IMR-90 (cell line): ENCODE measurements around the gene COL17A1. TPM values are rescaled to one million over a fixed set of nuclear protein-coding genes. Genes with fewer than 3 reads are reported as not detected.

ENCODE experiments used
- ATAC-seq: fragments of 200-7000 bp; cut with Tn5 transposase; 2 replicates; pipeline ENCODE4 v1.9.1; 2020; ENCODE audit warnings: low read depth, mild to moderate bottlenecking, moderate library complexity
- BruUV-seq: library from RNA; stranded (reverse); fragments of 400-500 nt; replicated peaks from 2 replicates; lab custom pipeline; 2021; lab: Mats Ljungman, UMichigan
- CTCF ChIA-PET: fragments of 300-600 bp; formaldehyde crosslinking; extraction: SDS; loops from one replicate; lab custom pipeline; 2021; ENCODE audit warnings: antibody characterized with exemption; lab: Yijun Ruan, JAX
- POLR2A ChIA-PET: fragments of 300-600 bp; sonication (Branson Sonifier 250); formaldehyde crosslinking; loops from one replicate; lab custom pipeline; 2022; ENCODE audit warnings: antibody characterized with exemption; ENCODE audit not compliant: unreplicated experiment; lab: Charles Lee
- DNase-seq: peaks from one replicate; pipeline ENCODE4 v3.0.0; 2013
- H2AFZ ChIP-seq: replicated peaks from 2 replicates; pipeline ENCODE3; 2013; ENCODE audit warnings: low read length, mild to moderate bottlenecking; ENCODE audit not compliant: poor library complexity
- H2AK5ac ChIP-seq: 2 replicates; pipeline ENCODE4 v1.6.1; 2013; ENCODE audit warnings: low read depth, low read length, inconsistent platforms
- H2AK9ac ChIP-seq: replicated peaks from 2 replicates; pipeline ENCODE3; 2013; ENCODE audit warnings: mild to moderate bottlenecking, low read depth, low read length, moderate library complexity; ENCODE audit not compliant: poor library complexity
- H2BK120ac ChIP-seq: 2 replicates; pipeline ENCODE4 v1.6.1; 2013; ENCODE audit warnings: low read depth, low read length, inconsistent platforms
- H2BK15ac ChIP-seq: 3 replicates; pipeline ENCODE4 v1.6.1; 2013; ENCODE audit warnings: low read depth, low read length, inconsistent platforms
- H2BK20ac ChIP-seq: 2 replicates; pipeline ENCODE4 v1.6.1; 2013; ENCODE audit warnings: low read depth, mild to moderate bottlenecking, inconsistent platforms, low read length, moderate library complexity
- H2BK5ac ChIP-seq: 2 replicates; pipeline ENCODE4 v1.6.1; 2013; ENCODE audit warnings: mild to moderate bottlenecking, low read depth, low read length, inconsistent platforms; ENCODE audit not compliant: poor library complexity, severe bottlenecking
- H3K14ac ChIP-seq: replicated peaks from 2 replicates; pipeline ENCODE4 v1.6.1; 2013; ENCODE audit warnings: low read depth, low read length, inconsistent platforms
- H3K18ac ChIP-seq: 2 replicates; pipeline ENCODE4 v1.6.1; 2013; ENCODE audit warnings: low read depth, low read length, control low read depth
- H3K23ac ChIP-seq: 2 replicates; pipeline ENCODE4 v1.6.1; 2013; ENCODE audit warnings: low read depth, low read length, inconsistent platforms
- H3K27ac ChIP-seq: 2 replicates; pipeline ENCODE4 v1.5.1; 2013; ENCODE audit warnings: mild to moderate bottlenecking, control low read depth, low read length; ENCODE audit not compliant: insufficient read depth
- H3K27me3 ChIP-seq: 2 replicates; pipeline ENCODE4 v1.6.1; 2013; ENCODE audit warnings: low read length; ENCODE audit not compliant: control insufficient read depth, insufficient read depth
- H3K36me3 ChIP-seq: 2 replicates; pipeline ENCODE4 v1.6.1; 2013; ENCODE audit warnings: low read length, mixed read lengths; ENCODE audit not compliant: control insufficient read depth, insufficient read depth
- H3K4ac ChIP-seq: 2 replicates; pipeline ENCODE4 v1.6.1; 2013; ENCODE audit warnings: low read depth, low read length, inconsistent platforms
- H3K4me1 ChIP-seq: 2 replicates; pipeline ENCODE4 v1.6.1; 2013; ENCODE audit warnings: low read length, mixed read lengths; ENCODE audit not compliant: control insufficient read depth, insufficient read depth
- H3K4me2 ChIP-seq: 2 replicates; pipeline ENCODE4 v1.6.1; 2013; ENCODE audit warnings: low read depth, mild to moderate bottlenecking, control low read depth, low read length, moderate library complexity
- H3K4me3 ChIP-seq: 2 replicates; pipeline ENCODE4 v1.5.1; 2013; ENCODE audit warnings: low read depth, mild to moderate bottlenecking, control low read depth, low read length, moderate library complexity; ENCODE audit not compliant: insufficient read depth
- H3K56ac ChIP-seq: 2 replicates; pipeline ENCODE4 v1.6.1; 2013; ENCODE audit warnings: low read length, inconsistent platforms; ENCODE audit not compliant: insufficient read depth; ENCODE audit errors: extremely low read depth
- H3K79me1 ChIP-seq, 2 experiments: 2 replicates each; pipeline ENCODE4 v1.6.1; 2013; ENCODE audit warnings: low read length in 2 of 2, inconsistent platforms in 1 of 2, low read depth in 1 of 2
- H3K9ac ChIP-seq: 2 replicates; pipeline ENCODE4 v1.6.1; 2013; ENCODE audit warnings: low read depth, low read length, control low read depth
- H3K9me1 ChIP-seq: 2 replicates; pipeline ENCODE4 v1.6.1; 2013; ENCODE audit warnings: low read length, inconsistent platforms; ENCODE audit not compliant: insufficient read depth
- H3K9me3 ChIP-seq: 2 replicates; pipeline ENCODE4 v1.6.1; 2013; ENCODE audit warnings: low read length; ENCODE audit not compliant: control insufficient read depth, insufficient read depth
- H4K20me1 ChIP-seq: 2 replicates; pipeline ENCODE4 v1.6.1; 2013; ENCODE audit warnings: low read length, inconsistent platforms; ENCODE audit not compliant: insufficient read depth
- H4K5ac ChIP-seq: 2 replicates; pipeline ENCODE4 v1.6.1; 2013; ENCODE audit warnings: mild to moderate bottlenecking, low read depth, low read length, control low read depth
- H4K8ac ChIP-seq, 2 experiments: 2 replicates each; pipeline ENCODE4 v1.6.1; 2013; ENCODE audit warnings: low read depth in 2 of 2, low read length in 2 of 2, control low read depth in 1 of 2, inconsistent platforms in 1 of 2
- H4K91ac ChIP-seq: 2 replicates; pipeline ENCODE4 v1.6.1; 2013; ENCODE audit warnings: low read depth, low read length, inconsistent platforms; ENCODE audit not compliant: insufficient read depth
- BHLHE40 ChIP-seq: fragments of 150-350 bp; IDR thresholded peaks from 2 replicates; pipeline ENCODE4 v1.6.1; 2016; ENCODE audit warnings: mild to moderate bottlenecking, low read depth, low read length
- CEBPB ChIP-seq: IDR thresholded peaks from 2 replicates; pipeline ENCODE4 v1.6.1; 2012; ENCODE audit warnings: low read depth, low read length, improper control_type of control experiment
- CHD1 ChIP-seq: IDR thresholded peaks from 2 replicates; pipeline ENCODE4 v1.6.1; 2012; ENCODE audit warnings: low read depth, low read length, improper control_type of control experiment
- CTCF ChIP-seq: conservative IDR thresholded peaks from 2 replicates; pipeline ENCODE4 v1.5.1; 2012; ENCODE audit warnings: mild to moderate bottlenecking, low read depth, low read length, improper control_type of control experiment
- FOS ChIP-seq: fragments of 150-350 bp; IDR thresholded peaks from 2 replicates; pipeline ENCODE4 v1.6.1; 2016; ENCODE audit warnings: low read depth, low read length
- MAFK ChIP-seq: IDR thresholded peaks from 2 replicates; pipeline ENCODE4 v1.6.1; 2012; ENCODE audit warnings: low read depth, low read length, improper control_type of control experiment
- MAZ ChIP-seq: IDR thresholded peaks from 2 replicates; pipeline ENCODE4 v1.6.1; 2012; ENCODE audit warnings: low read depth, mild to moderate bottlenecking, low read length, improper control_type of control experiment, moderate library complexity, borderline replicate concordance
- MXI1 ChIP-seq: IDR thresholded peaks from 2 replicates; pipeline ENCODE4 v1.6.1; 2012; ENCODE audit warnings: low read depth, mild to moderate bottlenecking, low read length, moderate library complexity, borderline replicate concordance
- NFE2L2 ChIP-seq: fragments of 150-350 bp; IDR thresholded peaks from 2 replicates; pipeline ENCODE4 v1.6.1; 2016; ENCODE audit warnings: low read depth, mild to moderate bottlenecking, low read length
- POLR2A ChIP-seq: IDR thresholded peaks from 2 replicates; pipeline ENCODE4 v1.6.1; 2012; ENCODE audit warnings: mild to moderate bottlenecking, low read depth, low read length
- RAD21 ChIP-seq: IDR thresholded peaks from 2 replicates; pipeline ENCODE4 v1.6.1; 2012; ENCODE audit warnings: low read length, improper control_type of control experiment
- RCOR1 ChIP-seq: IDR thresholded peaks from 2 replicates; pipeline ENCODE4 v1.6.1; 2012; ENCODE audit warnings: mild to moderate bottlenecking, low read length, improper control_type of control experiment; ENCODE audit not compliant: insufficient replicate concordance
- RFX5 ChIP-seq: IDR thresholded peaks from 2 replicates; pipeline ENCODE4 v1.8.0; 2012; ENCODE audit warnings: low read depth, mild to moderate bottlenecking, low read length, moderate library complexity
- SMC3 ChIP-seq: fragments of 150-350 bp; IDR thresholded peaks from 2 replicates; pipeline ENCODE4 v1.6.1; 2016; ENCODE audit warnings: low read depth, mild to moderate bottlenecking, antibody characterized with exemption, low read length, moderate library complexity
- WGBS, 2 experiments: methylation state at CpG; one replicate each; pipeline versions ENCODE4 v1.1.5 to v1.1.7; 2013; ENCODE audit warnings: missing lambda C conversion rate in 2 of 2; ENCODE audit not compliant: insufficient read length in 1 of 2; ENCODE audit errors: extremely low coverage in 2 of 2; 5-methylcytosine and 5-hydroxymethylcytosine counted together
- dilution Hi-C: fragments of 300-500 bp; cut with HindIII; formaldehyde crosslinking; loops from one replicate; pipeline ENCODE4 v1.14.3; 2018; ENCODE audit warnings: low sequenced_read_pairs; ENCODE audit not compliant: unreplicated experiment
- in situ Hi-C: fragments of 300-500 bp; cut with MboI; formaldehyde crosslinking; loops from 3 replicates; pipeline ENCODE4 v1.14.3; 2019; ENCODE audit warnings: low sequenced_read_pairs, inconsistent platforms, mixed read lengths
- intact Hi-C: fragments of 100-400 bp; cut with micrococcal nuclease; formaldehyde crosslinking; loops from 2 replicates; pipeline ENCODE4 v1.10.0; 2022
- polyA plus RNA-seq, 3 experiments: library from polyadenylated mRNA; depleted of rRNA; stranded (reverse); fragments of >200 nt; gene quantifications; 2 replicates each; pipeline ENCODE4 v1.2.3, GENCODE V29; 2012; ENCODE audit warnings: low replicate concordance in 1 of 3
- total RNA-seq: library from RNA; depleted of rRNA; stranded (reverse); fragments of >200 nt; gene quantifications from 2 replicates; pipeline ENCODE4 v1.2.3, GENCODE V29; 2012
- TF ChIP-seq, protein P1 (sequence below): fragments of 150-350 bp; IDR thresholded peaks from 2 replicates; pipeline ENCODE4 v1.6.1; 2016; ENCODE audit warnings: low read depth, mild to moderate bottlenecking, low read length, moderate library complexity, borderline replicate concordance
- TF ChIP-seq, protein P2 (sequence below): fragments of 150-350 bp; IDR thresholded peaks from 2 replicates; pipeline ENCODE4 v1.6.1; 2017; ENCODE audit warnings: mild to moderate bottlenecking, antibody characterized with exemption, low read length, low read depth

The COL17A1 gene
- total and polyA plus RNA-seq, 2 of the 4 experiments (the other 2 are of a cell fraction) = 0.14 to 0.18 TPM

GRCh38 chr10:104117839-104118323 is 32.2 kb upstream of the COL17A1 start:
- ATAC-seq (no peak), DNase-seq (peak; percentile 43)
- no peak overlapping the region for H3K56ac ChIP-seq
- no peak overlapping the region for H2BK5ac ChIP-seq
- intact Hi-C loops = no loop called here
- H3K79me1 ChIP-seq = peaks cover 0 to 7% of the 10 kb centered on the region in 2 experiments; a peak in 2 of 4 replicates
- H3K27ac ChIP-seq = no peak overlapping the region
- H4K8ac ChIP-seq = no peak overlapping the region
- no CpG with 5 or more reads among the region's 4 CpGs for WGBS, 2 experiments
- no peak overlapping the region for H2AFZ ChIP-seq
- H2BK120ac ChIP-seq = no peak overlapping the region
- no peak overlapping the region for H2BK15ac ChIP-seq
- no peaks in the 10 kb centered on the region for H3K27me3 ChIP-seq
- H3K4me3 ChIP-seq = no peak overlapping the region
- BruUV-seq = no TSS peak
- H3K9ac ChIP-seq = no peak overlapping the region
- H3K4me2 ChIP-seq = no peak overlapping the region
- no peak overlapping the region for H2AK5ac ChIP-seq
- H2AK9ac ChIP-seq = no peak overlapping the region
- no peaks in the 10 kb centered on the region; the same call in 1 of the 2 replicates for H3K4me1 ChIP-seq
- H3K9me1 ChIP-seq = no peaks in the 10 kb centered on the region; the same call in 1 of the 2 replicates
- no peaks in the 10 kb centered on the region for H3K36me3 ChIP-seq
- TF ChIP-seq MAFK = no peak
- TF ChIP-seq CTCF = no peak
- TF ChIP-seq NFE2L2 = no peak
- TF ChIP-seq RCOR1 = no peak
- TF ChIP-seq POLR2A = no peak
- TF ChIP-seq, protein P1, sequence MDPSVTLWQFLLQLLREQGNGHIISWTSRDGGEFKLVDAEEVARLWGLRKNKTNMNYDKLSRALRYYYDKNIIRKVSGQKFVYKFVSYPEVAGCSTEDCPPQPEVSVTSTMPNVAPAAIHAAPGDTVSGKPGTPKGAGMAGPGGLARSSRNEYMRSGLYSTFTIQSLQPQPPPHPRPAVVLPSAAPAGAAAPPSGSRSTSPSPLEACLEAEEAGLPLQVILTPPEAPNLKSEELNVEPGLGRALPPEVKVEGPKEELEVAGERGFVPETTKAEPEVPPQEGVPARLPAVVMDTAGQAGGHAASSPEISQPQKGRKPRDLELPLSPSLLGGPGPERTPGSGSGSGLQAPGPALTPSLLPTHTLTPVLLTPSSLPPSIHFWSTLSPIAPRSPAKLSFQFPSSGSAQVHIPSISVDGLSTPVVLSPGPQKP = no peak
- no peak for TF ChIP-seq CEBPB
- no peak for TF ChIP-seq MAZ
- no peak for TF ChIP-seq FOS
- no peak for TF ChIP-seq CHD1
- no peak for TF ChIP-seq RAD21
- no peak for TF ChIP-seq MXI1
- no peak for TF ChIP-seq BHLHE40
- TF ChIP-seq SMC3 = no peak
- no peak for TF ChIP-seq RFX5
- TF ChIP-seq, protein P2, sequence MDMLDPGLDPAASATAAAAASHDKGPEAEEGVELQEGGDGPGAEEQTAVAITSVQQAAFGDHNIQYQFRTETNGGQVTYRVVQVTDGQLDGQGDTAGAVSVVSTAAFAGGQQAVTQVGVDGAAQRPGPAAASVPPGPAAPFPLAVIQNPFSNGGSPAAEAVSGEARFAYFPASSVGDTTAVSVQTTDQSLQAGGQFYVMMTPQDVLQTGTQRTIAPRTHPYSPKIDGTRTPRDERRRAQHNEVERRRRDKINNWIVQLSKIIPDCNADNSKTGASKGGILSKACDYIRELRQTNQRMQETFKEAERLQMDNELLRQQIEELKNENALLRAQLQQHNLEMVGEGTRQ = no peak
- CTCF ChIA-PET = no interaction called here
- no peak overlapping the region for H2BK20ac ChIP-seq
- H4K5ac ChIP-seq = no peak overlapping the region
- POLR2A ChIA-PET = no interaction called here
- H3K23ac ChIP-seq = no peak overlapping the region
- H3K18ac ChIP-seq = no peak overlapping the region
- no peaks in the 10 kb centered on the region for H4K20me1 ChIP-seq
- in situ Hi-C loops = no loop called here
- no peaks in the 10 kb centered on the region for H3K9me3 ChIP-seq
- H3K4ac ChIP-seq = no peak overlapping the region
- dilution Hi-C loops = no loop called here
- H4K91ac ChIP-seq = no peak overlapping the region
- H3K14ac ChIP-seq = no peak overlapping the region
